ENCODE data around the gene XRCC3.

XRCC3 gene

GRCh38 chr14:103725739-103726395, 10.6 kb upstream of the XRCC3 start:
- no peak for TF ChIP-seq CTCF (IDR thresholded peaks at IDR 0.05; ENCODE audit: borderline replicate concordance, insufficient read depth, low read depth, low read length)
- no peak overlapping the region for H3K4me3 ChIP-seq (ENCODE audit: low read depth, low read length)

- no peak overlapping the region for H3K4me3 ChIP-seq (ENCODE audit: low read depth, low read length)
- no peak for TF ChIP-seq CTCF (IDR thresholded peaks at IDR 0.05; ENCODE audit: borderline replicate concordance, insufficient read depth, low read depth, low read length)
Measured at GRCh38 chr14:103725001-103725682, 9.9 kb upstream of the XRCC3 start.

- no peak for TF ChIP-seq CTCF (IDR thresholded peaks at IDR 0.05; ENCODE audit: borderline replicate concordance, insufficient read depth, low read depth, low read length)
- no peak overlapping the region for H3K4me3 ChIP-seq (ENCODE audit: low read depth, low read length)
Measured at GRCh38 chr14:103724116-103724515, 8.9 kb upstream of the XRCC3 start.

- no peak for TF ChIP-seq CTCF (IDR thresholded peaks at IDR 0.05; ENCODE audit: borderline replicate concordance, insufficient read depth, low read depth, low read length)
- no peak overlapping the region for H3K4me3 ChIP-seq (ENCODE audit: low read depth, low read length)
Measured at GRCh38 chr14:103723748-103724081, 8.5 kb upstream of the XRCC3 start.

GRCh38 chr14:103721334-103722120, 6.3 kb upstream of the XRCC3 start:
- H3K4me3 ChIP-seq (ENCODE audit: low read depth, low read length), result no peak overlapping the region
- TF ChIP-seq CTCF (IDR thresholded peaks at IDR 0.05; ENCODE audit: borderline replicate concordance, insufficient read depth, low read depth, low read length), result no peak

GRCh38 chr14:103719751-103720150, 4.5 kb upstream of the XRCC3 start:
- no peak overlapping the region for H3K4me3 ChIP-seq (ENCODE audit: low read depth, low read length)
- no peak for TF ChIP-seq CTCF (IDR thresholded peaks at IDR 0.05; ENCODE audit: borderline replicate concordance, insufficient read depth, low read depth, low read length)

Data from GM12875 (cell line).